IMR-90 (cell line): ENCODE data around the gene FRMD1. TPM values are rescaled to one million over a fixed set of nuclear protein-coding genes. Genes with fewer than 3 reads are reported as not detected.

Experiments
- ATAC-seq: fragments of 200-7000 bp; cut with Tn5 transposase; 2 replicates; pipeline ENCODE4 v1.9.1; 2020; ENCODE audit warnings: low read depth, mild to moderate bottlenecking, moderate library complexity
- BruUV-seq: library from RNA; stranded (reverse); fragments of 400-500 nt; replicated peaks from 2 replicates; lab custom pipeline; 2021; lab: Mats Ljungman, UMichigan
- CTCF ChIA-PET: fragments of 300-600 bp; formaldehyde crosslinking; extraction: SDS; loops from one replicate; lab custom pipeline; 2021; ENCODE audit warnings: antibody characterized with exemption; lab: Yijun Ruan, JAX
- POLR2A ChIA-PET: fragments of 300-600 bp; sonication (Branson Sonifier 250); formaldehyde crosslinking; loops from one replicate; lab custom pipeline; 2022; ENCODE audit warnings: antibody characterized with exemption; ENCODE audit not compliant: unreplicated experiment; lab: Charles Lee
- DNase-seq: peaks from one replicate; pipeline ENCODE4 v3.0.0; 2013
- H2AFZ ChIP-seq: replicated peaks from 2 replicates; pipeline ENCODE3; 2013; ENCODE audit warnings: low read length, mild to moderate bottlenecking; ENCODE audit not compliant: poor library complexity
- H2AK5ac ChIP-seq: 2 replicates; pipeline ENCODE4 v1.6.1; 2013; ENCODE audit warnings: low read depth, low read length, inconsistent platforms
- H2AK9ac ChIP-seq: replicated peaks from 2 replicates; pipeline ENCODE3; 2013; ENCODE audit warnings: mild to moderate bottlenecking, low read depth, low read length, moderate library complexity; ENCODE audit not compliant: poor library complexity
- H2BK120ac ChIP-seq: 2 replicates; pipeline ENCODE4 v1.6.1; 2013; ENCODE audit warnings: low read depth, low read length, inconsistent platforms
- H2BK15ac ChIP-seq: 3 replicates; pipeline ENCODE4 v1.6.1; 2013; ENCODE audit warnings: low read depth, low read length, inconsistent platforms
- H2BK20ac ChIP-seq: 2 replicates; pipeline ENCODE4 v1.6.1; 2013; ENCODE audit warnings: low read depth, mild to moderate bottlenecking, inconsistent platforms, low read length, moderate library complexity
- H2BK5ac ChIP-seq: 2 replicates; pipeline ENCODE4 v1.6.1; 2013; ENCODE audit warnings: mild to moderate bottlenecking, low read depth, low read length, inconsistent platforms; ENCODE audit not compliant: poor library complexity, severe bottlenecking
- H3K14ac ChIP-seq: replicated peaks from 2 replicates; pipeline ENCODE4 v1.6.1; 2013; ENCODE audit warnings: low read depth, low read length, inconsistent platforms
- H3K18ac ChIP-seq: 2 replicates; pipeline ENCODE4 v1.6.1; 2013; ENCODE audit warnings: low read depth, low read length, control low read depth
- H3K23ac ChIP-seq: 2 replicates; pipeline ENCODE4 v1.6.1; 2013; ENCODE audit warnings: low read depth, low read length, inconsistent platforms
- H3K27ac ChIP-seq: 2 replicates; pipeline ENCODE4 v1.5.1; 2013; ENCODE audit warnings: mild to moderate bottlenecking, control low read depth, low read length; ENCODE audit not compliant: insufficient read depth
- H3K27me3 ChIP-seq: 2 replicates; pipeline ENCODE4 v1.6.1; 2013; ENCODE audit warnings: low read length; ENCODE audit not compliant: control insufficient read depth, insufficient read depth
- H3K36me3 ChIP-seq: 2 replicates; pipeline ENCODE4 v1.6.1; 2013; ENCODE audit warnings: low read length, mixed read lengths; ENCODE audit not compliant: control insufficient read depth, insufficient read depth
- H3K4ac ChIP-seq: 2 replicates; pipeline ENCODE4 v1.6.1; 2013; ENCODE audit warnings: low read depth, low read length, inconsistent platforms
- H3K4me1 ChIP-seq: 2 replicates; pipeline ENCODE4 v1.6.1; 2013; ENCODE audit warnings: low read length, mixed read lengths; ENCODE audit not compliant: control insufficient read depth, insufficient read depth
- H3K4me2 ChIP-seq: 2 replicates; pipeline ENCODE4 v1.6.1; 2013; ENCODE audit warnings: low read depth, mild to moderate bottlenecking, control low read depth, low read length, moderate library complexity
- H3K4me3 ChIP-seq: 2 replicates; pipeline ENCODE4 v1.5.1; 2013; ENCODE audit warnings: low read depth, mild to moderate bottlenecking, control low read depth, low read length, moderate library complexity; ENCODE audit not compliant: insufficient read depth
- H3K56ac ChIP-seq: 2 replicates; pipeline ENCODE4 v1.6.1; 2013; ENCODE audit warnings: low read length, inconsistent platforms; ENCODE audit not compliant: insufficient read depth; ENCODE audit errors: extremely low read depth
- H3K79me1 ChIP-seq, 2 experiments: 2 replicates each; pipeline ENCODE4 v1.6.1; 2013; ENCODE audit warnings: low read length in 2 of 2, inconsistent platforms in 1 of 2, low read depth in 1 of 2
- H3K9ac ChIP-seq: 2 replicates; pipeline ENCODE4 v1.6.1; 2013; ENCODE audit warnings: low read depth, low read length, control low read depth
- H3K9me1 ChIP-seq: 2 replicates; pipeline ENCODE4 v1.6.1; 2013; ENCODE audit warnings: low read length, inconsistent platforms; ENCODE audit not compliant: insufficient read depth
- H3K9me3 ChIP-seq: 2 replicates; pipeline ENCODE4 v1.6.1; 2013; ENCODE audit warnings: low read length; ENCODE audit not compliant: control insufficient read depth, insufficient read depth
- H4K20me1 ChIP-seq: 2 replicates; pipeline ENCODE4 v1.6.1; 2013; ENCODE audit warnings: low read length, inconsistent platforms; ENCODE audit not compliant: insufficient read depth
- H4K5ac ChIP-seq: 2 replicates; pipeline ENCODE4 v1.6.1; 2013; ENCODE audit warnings: mild to moderate bottlenecking, low read depth, low read length, control low read depth
- H4K8ac ChIP-seq, 2 experiments: 2 replicates each; pipeline ENCODE4 v1.6.1; 2013; ENCODE audit warnings: low read depth in 2 of 2, low read length in 2 of 2, control low read depth in 1 of 2, inconsistent platforms in 1 of 2
- H4K91ac ChIP-seq: 2 replicates; pipeline ENCODE4 v1.6.1; 2013; ENCODE audit warnings: low read depth, low read length, inconsistent platforms; ENCODE audit not compliant: insufficient read depth
- BHLHE40 ChIP-seq: fragments of 150-350 bp; IDR thresholded peaks from 2 replicates; pipeline ENCODE4 v1.6.1; 2016; ENCODE audit warnings: mild to moderate bottlenecking, low read depth, low read length
- CEBPB ChIP-seq: IDR thresholded peaks from 2 replicates; pipeline ENCODE4 v1.6.1; 2012; ENCODE audit warnings: low read depth, low read length, improper control_type of control experiment
- CHD1 ChIP-seq: IDR thresholded peaks from 2 replicates; pipeline ENCODE4 v1.6.1; 2012; ENCODE audit warnings: low read depth, low read length, improper control_type of control experiment
- FOS ChIP-seq: fragments of 150-350 bp; IDR thresholded peaks from 2 replicates; pipeline ENCODE4 v1.6.1; 2016; ENCODE audit warnings: low read depth, low read length
- MAFK ChIP-seq: IDR thresholded peaks from 2 replicates; pipeline ENCODE4 v1.6.1; 2012; ENCODE audit warnings: low read depth, low read length, improper control_type of control experiment
- MAZ ChIP-seq: IDR thresholded peaks from 2 replicates; pipeline ENCODE4 v1.6.1; 2012; ENCODE audit warnings: low read depth, mild to moderate bottlenecking, low read length, improper control_type of control experiment, moderate library complexity, borderline replicate concordance
- MXI1 ChIP-seq: IDR thresholded peaks from 2 replicates; pipeline ENCODE4 v1.6.1; 2012; ENCODE audit warnings: low read depth, mild to moderate bottlenecking, low read length, moderate library complexity, borderline replicate concordance
- NFE2L2 ChIP-seq: fragments of 150-350 bp; IDR thresholded peaks from 2 replicates; pipeline ENCODE4 v1.6.1; 2016; ENCODE audit warnings: low read depth, mild to moderate bottlenecking, low read length
- POLR2A ChIP-seq: IDR thresholded peaks from 2 replicates; pipeline ENCODE4 v1.6.1; 2012; ENCODE audit warnings: mild to moderate bottlenecking, low read depth, low read length
- RAD21 ChIP-seq: IDR thresholded peaks from 2 replicates; pipeline ENCODE4 v1.6.1; 2012; ENCODE audit warnings: low read length, improper control_type of control experiment
- RCOR1 ChIP-seq: IDR thresholded peaks from 2 replicates; pipeline ENCODE4 v1.6.1; 2012; ENCODE audit warnings: mild to moderate bottlenecking, low read length, improper control_type of control experiment; ENCODE audit not compliant: insufficient replicate concordance
- RFX5 ChIP-seq: IDR thresholded peaks from 2 replicates; pipeline ENCODE4 v1.8.0; 2012; ENCODE audit warnings: low read depth, mild to moderate bottlenecking, low read length, moderate library complexity
- SMC3 ChIP-seq: fragments of 150-350 bp; IDR thresholded peaks from 2 replicates; pipeline ENCODE4 v1.6.1; 2016; ENCODE audit warnings: low read depth, mild to moderate bottlenecking, antibody characterized with exemption, low read length, moderate library complexity
- WGBS, 2 experiments: methylation state at CpG; one replicate each; pipeline versions ENCODE4 v1.1.5 to v1.1.7; 2013; ENCODE audit warnings: missing lambda C conversion rate in 2 of 2; ENCODE audit not compliant: insufficient read length in 1 of 2; ENCODE audit errors: extremely low coverage in 2 of 2; 5-methylcytosine and 5-hydroxymethylcytosine counted together
- dilution Hi-C: fragments of 300-500 bp; cut with HindIII; formaldehyde crosslinking; loops from one replicate; pipeline ENCODE4 v1.14.3; 2018; ENCODE audit warnings: low sequenced_read_pairs; ENCODE audit not compliant: unreplicated experiment
- in situ Hi-C: fragments of 300-500 bp; cut with MboI; formaldehyde crosslinking; loops from 3 replicates; pipeline ENCODE4 v1.14.3; 2019; ENCODE audit warnings: low sequenced_read_pairs, inconsistent platforms, mixed read lengths
- intact Hi-C: fragments of 100-400 bp; cut with micrococcal nuclease; formaldehyde crosslinking; loops from 2 replicates; pipeline ENCODE4 v1.10.0; 2022
- polyA plus RNA-seq, 3 experiments: library from polyadenylated mRNA; depleted of rRNA; stranded (reverse); fragments of >200 nt; gene quantifications; 2 replicates each; pipeline ENCODE4 v1.2.3, GENCODE V29; 2012; ENCODE audit warnings: low replicate concordance in 1 of 3
- total RNA-seq: library from RNA; depleted of rRNA; stranded (reverse); fragments of >200 nt; gene quantifications from 2 replicates; pipeline ENCODE4 v1.2.3, GENCODE V29; 2012
- TF ChIP-seq, protein P1 (sequence below): fragments of 150-350 bp; IDR thresholded peaks from 2 replicates; pipeline ENCODE4 v1.6.1; 2017; ENCODE audit warnings: mild to moderate bottlenecking, antibody characterized with exemption, low read length, low read depth
- TF ChIP-seq, protein P2 (sequence below): conservative IDR thresholded peaks from 2 replicates; pipeline ENCODE4 v1.5.1; 2012; ENCODE audit warnings: mild to moderate bottlenecking, low read depth, low read length, improper control_type of control experiment
- TF ChIP-seq, protein P3 (sequence below): fragments of 150-350 bp; IDR thresholded peaks from 2 replicates; pipeline ENCODE4 v1.6.1; 2016; ENCODE audit warnings: low read depth, mild to moderate bottlenecking, low read length, moderate library complexity, borderline replicate concordance

FRMD1 gene
- total and polyA plus RNA-seq, 2 of the 4 experiments (the other 2 are of a cell fraction) = not detected

DNA sequence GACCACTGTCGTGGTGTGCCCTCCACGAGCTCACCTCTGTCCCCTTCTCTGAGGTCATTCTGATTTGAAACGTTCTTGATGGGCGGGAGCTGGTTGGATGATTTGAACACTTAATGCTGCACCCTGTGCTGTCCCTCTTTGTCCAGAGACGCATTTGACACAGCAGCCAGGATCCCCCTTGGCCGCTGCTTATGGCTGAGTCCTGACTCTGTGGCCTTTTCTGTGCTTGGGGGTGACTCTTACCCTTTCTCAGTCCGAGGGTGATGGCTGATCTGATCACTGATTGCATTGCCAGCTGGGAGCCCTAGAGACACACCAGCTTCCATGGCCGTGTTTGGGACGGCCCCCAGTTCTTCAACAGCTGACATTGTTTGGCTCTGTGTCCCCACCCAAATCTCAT, 43.5 kb upstream of the FRMD1 start:
- TF ChIP-seq, protein P1, sequence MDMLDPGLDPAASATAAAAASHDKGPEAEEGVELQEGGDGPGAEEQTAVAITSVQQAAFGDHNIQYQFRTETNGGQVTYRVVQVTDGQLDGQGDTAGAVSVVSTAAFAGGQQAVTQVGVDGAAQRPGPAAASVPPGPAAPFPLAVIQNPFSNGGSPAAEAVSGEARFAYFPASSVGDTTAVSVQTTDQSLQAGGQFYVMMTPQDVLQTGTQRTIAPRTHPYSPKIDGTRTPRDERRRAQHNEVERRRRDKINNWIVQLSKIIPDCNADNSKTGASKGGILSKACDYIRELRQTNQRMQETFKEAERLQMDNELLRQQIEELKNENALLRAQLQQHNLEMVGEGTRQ = no peak
- TF ChIP-seq RCOR1 = no peak
- TF ChIP-seq RFX5 = no peak
- TF ChIP-seq MAZ = no peak
- no peak for TF ChIP-seq CHD1
- no peak for TF ChIP-seq MAFK
- no peak for TF ChIP-seq RAD21
- no peak for TF ChIP-seq FOS
- no peak for TF ChIP-seq POLR2A
- TF ChIP-seq SMC3 = no peak
- TF ChIP-seq BHLHE40 = no peak
- TF ChIP-seq, protein P2, sequence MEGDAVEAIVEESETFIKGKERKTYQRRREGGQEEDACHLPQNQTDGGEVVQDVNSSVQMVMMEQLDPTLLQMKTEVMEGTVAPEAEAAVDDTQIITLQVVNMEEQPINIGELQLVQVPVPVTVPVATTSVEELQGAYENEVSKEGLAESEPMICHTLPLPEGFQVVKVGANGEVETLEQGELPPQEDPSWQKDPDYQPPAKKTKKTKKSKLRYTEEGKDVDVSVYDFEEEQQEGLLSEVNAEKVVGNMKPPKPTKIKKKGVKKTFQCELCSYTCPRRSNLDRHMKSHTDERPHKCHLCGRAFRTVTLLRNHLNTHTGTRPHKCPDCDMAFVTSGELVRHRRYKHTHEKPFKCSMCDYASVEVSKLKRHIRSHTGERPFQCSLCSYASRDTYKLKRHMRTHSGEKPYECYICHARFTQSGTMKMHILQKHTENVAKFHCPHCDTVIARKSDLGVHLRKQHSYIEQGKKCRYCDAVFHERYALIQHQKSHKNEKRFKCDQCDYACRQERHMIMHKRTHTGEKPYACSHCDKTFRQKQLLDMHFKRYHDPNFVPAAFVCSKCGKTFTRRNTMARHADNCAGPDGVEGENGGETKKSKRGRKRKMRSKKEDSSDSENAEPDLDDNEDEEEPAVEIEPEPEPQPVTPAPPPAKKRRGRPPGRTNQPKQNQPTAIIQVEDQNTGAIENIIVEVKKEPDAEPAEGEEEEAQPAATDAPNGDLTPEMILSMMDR = no peak
- no peak for TF ChIP-seq NFE2L2
- TF ChIP-seq, protein P3, sequence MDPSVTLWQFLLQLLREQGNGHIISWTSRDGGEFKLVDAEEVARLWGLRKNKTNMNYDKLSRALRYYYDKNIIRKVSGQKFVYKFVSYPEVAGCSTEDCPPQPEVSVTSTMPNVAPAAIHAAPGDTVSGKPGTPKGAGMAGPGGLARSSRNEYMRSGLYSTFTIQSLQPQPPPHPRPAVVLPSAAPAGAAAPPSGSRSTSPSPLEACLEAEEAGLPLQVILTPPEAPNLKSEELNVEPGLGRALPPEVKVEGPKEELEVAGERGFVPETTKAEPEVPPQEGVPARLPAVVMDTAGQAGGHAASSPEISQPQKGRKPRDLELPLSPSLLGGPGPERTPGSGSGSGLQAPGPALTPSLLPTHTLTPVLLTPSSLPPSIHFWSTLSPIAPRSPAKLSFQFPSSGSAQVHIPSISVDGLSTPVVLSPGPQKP = no peak
- no peak for TF ChIP-seq MXI1
- no peak for TF ChIP-seq CEBPB
- no peak overlapping the region for H2BK15ac ChIP-seq
- H2AK9ac ChIP-seq = no peak overlapping the region
- no peak overlapping the region for H2BK120ac ChIP-seq
- H3K4me2 ChIP-seq = no peak overlapping the region
- H3K27me3 ChIP-seq = peaks cover 14% of the 10 kb centered on the region
- no peak overlapping the region for H3K9ac ChIP-seq
- no peak overlapping the region for H3K27ac ChIP-seq
- no peak overlapping the region for H2AFZ ChIP-seq
- H3K14ac ChIP-seq = no peak overlapping the region
- no peaks in the 10 kb centered on the region for H4K20me1 ChIP-seq
- H4K91ac ChIP-seq = no peak overlapping the region
- H3K9me1 ChIP-seq = no peaks in the 10 kb centered on the region
- WGBS, 2 experiments = 40% methylated on average over 1 of the region's 9 CpGs; no CpG with 5 or more reads in 1 of the 2 experiments
- intact Hi-C loops (no loop called here), dilution Hi-C loops (no loop called here), in situ Hi-C loops (no loop called here)
- no TSS peak for BruUV-seq
- no peak overlapping the region for H3K4me3 ChIP-seq
- DNase-seq (no peak), ATAC-seq (no peak)
- no peaks in the 10 kb centered on the region for H3K4me1 ChIP-seq
- H2AK5ac ChIP-seq = no peak overlapping the region
- H3K4ac ChIP-seq = no peak overlapping the region
- H3K36me3 ChIP-seq = no peaks in the 10 kb centered on the region
- ChIA-PET POLR2A (no interaction called here), CTCF (no interaction called here)
- no peak overlapping the region for H4K8ac ChIP-seq
- no peak overlapping the region for H3K18ac ChIP-seq
- no peak overlapping the region for H4K5ac ChIP-seq
- H3K56ac ChIP-seq = no peak overlapping the region
- H3K23ac ChIP-seq = no peak overlapping the region
- H3K9me3 ChIP-seq = no peaks in the 10 kb centered on the region
- H2BK20ac ChIP-seq = no peak overlapping the region
- no peaks in the 10 kb centered on the region for H3K79me1 ChIP-seq
- H2BK5ac ChIP-seq = no peak overlapping the region
